NCI-H69 (cell line): Measurements from ENCODE around the gene CDK10.

Experiments used
- DNase-seq: peaks from one replicate; lab custom pipeline; 2025; lab: John Stamatoyannopoulos, UW

The CDK10 gene

DNA sequence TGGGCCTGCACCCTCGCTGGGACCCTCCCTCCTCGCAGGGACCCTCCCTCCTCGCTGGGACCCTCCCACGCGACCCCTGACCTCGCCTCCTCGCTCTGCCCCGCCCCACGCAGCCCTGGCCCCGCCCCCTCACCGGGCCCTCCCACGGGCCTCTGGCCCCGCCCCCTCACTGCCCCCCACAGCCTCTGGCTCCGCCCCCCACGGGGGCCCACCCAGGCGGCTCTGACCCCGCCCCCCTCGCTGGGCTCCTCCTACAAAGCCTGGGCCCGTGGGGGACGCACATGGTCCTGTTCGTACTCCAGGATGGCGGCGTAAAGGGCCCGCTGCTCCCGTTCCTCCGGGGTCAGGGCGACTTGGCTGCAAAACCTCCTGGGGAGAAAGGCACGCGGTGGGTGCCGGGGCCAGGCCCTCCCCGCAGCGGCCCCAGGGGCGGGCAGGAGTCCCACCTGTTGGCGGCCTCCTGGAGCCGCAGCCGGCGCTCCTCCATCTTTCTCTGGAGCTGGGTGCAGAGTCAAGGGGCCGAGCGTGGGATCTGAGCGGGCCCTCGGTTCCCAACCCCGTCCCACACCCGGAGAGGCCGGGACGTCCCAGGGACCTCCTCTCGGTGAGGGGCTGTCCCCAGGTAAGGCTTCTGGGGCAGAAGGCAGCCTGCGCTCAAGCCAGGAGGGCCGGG, 25.2 kb downstream of the CDK10 start:
- peak; percentile 65 for DNase-seq

DNA sequence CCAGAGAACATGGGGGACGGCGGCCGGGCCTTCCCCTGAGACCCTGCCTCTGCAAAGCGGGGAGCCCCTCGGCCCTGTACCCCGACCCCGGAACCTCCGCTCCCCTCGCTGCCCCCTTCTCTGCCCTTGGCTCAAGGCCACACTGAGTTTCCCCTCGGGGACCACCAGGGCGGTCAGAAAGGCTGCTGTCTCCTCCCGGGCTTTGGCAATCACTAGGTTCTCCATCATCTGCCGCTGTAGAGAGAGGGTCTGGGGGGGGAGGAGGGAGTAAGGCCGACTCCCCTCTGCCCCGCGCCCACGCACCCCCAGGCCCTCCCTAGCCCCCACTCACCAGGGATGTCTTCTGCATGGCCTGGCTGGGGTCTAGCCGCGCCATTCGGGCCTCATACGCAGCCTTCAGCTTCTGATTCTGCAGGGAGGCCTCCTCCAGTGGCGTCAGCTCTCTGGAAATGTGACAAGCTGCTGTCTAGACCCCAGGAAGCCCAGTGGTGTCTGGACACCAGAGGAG, 25.8 kb downstream of the CDK10 start:
- peak; percentile 11 for DNase-seq

DNA sequence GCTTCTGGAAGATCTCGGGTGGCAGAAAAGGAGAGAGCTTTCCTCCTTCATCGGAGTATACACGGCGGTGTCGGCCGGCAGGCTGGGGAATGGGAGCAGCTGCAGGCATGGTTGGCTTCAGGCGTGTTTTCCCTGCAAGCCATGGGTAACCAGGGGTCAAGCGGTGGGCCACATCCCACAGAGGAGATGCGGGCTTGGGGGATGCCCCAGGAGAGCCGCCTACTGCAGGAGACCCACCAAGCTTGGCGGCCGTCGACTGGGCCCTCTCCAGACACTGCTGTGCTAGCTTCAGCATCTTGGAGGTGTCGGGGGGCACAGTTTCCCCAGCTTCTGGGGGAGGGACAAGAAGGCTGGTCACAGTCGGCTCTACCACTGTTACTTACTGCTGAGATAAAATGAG, 30.0 kb downstream of the CDK10 start:
- no peak for DNase-seq

DNA sequence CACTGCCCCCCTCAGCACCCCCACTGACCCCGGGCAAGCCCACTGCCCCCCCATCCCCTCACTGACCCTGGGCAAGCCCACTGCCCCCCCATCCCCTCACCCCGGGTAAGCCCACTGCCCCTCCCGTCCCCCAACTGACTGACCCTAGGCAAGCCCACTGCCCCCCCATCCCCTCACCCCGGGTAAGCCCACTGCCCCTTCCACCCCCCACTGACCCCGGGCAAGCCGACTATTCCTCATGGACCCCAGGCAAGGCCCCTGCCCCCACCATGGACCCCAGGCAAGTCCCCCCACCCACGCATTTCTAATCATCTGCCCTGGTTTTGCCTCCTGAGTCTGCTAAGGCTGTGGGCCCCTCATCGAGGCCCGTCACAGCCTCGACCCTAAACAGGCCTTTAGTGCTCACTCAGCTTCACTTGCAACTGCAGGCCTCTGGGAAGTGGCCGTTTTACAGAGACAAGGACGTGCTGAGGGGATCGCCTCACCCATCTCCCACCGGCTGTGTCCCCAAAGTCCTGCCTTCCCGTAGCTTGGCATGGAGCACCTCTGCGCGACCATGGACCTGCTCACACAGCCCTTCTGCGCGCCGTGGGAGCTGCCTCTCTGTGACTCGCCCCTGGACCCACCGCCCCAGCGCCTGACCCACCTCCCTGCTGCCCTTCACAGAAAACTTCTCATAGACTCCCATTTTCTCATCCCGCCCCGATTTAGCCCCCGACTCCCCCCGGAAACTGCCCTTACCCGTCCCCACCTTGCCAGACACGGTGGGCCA, 30.6 kb downstream of the CDK10 start:
- DNase-seq = no peak

DNA sequence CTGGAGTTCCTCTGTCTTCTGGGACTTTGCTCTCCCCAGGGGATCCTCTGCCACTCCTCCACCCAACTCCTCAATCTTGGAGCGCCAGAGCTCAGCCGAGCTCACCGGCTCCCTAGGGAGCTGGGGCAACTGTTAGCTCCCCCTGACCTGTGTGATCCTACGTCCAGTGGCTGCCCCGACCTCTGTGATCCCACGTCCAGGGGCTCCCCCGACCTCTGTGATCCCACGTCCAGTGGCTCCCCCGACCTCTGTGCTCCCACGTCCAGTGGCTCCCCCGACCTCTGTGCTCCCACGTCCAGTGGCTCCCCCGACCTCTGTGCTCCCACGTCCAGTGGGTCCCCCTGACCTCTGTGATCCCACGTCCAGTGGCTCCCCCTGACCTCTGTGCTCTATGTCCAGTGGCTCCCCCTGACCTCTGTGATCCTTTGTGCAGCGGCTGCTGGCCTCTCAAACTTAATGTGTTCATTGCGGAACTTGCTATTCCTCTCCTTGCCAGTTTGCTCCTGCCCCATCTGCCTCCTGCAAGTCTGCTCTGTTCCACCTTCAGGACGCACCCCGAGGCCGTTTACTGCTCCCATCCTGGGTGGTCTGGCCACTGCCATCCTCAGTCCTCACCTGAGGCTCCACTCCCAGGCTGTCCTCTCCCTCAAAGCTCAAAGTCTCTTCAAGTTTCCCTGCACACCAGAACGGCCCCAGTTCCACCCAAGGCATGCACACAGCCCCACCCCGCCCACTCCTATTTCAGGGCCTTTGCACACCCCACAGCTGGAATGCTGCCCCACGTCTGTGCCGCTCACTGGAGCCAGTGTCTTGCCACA, 31.4 kb downstream of the CDK10 start:
- DNase-seq = no peak

DNA sequence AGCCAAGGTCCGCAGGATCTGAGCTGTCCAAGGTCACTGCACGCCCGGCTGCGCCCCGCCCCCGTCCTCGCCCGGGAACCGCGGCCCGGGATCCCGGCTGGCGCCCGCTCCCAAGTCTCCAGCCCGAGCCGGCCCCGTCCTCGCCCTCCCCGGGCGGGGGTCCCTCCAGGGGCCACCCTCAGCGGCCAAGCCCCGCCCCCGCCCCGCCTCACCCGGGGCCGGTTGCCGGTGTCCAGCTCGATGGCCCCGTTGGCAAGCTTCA, 34.0 kb downstream of the CDK10 start:
- DNase-seq = no peak

DNA sequence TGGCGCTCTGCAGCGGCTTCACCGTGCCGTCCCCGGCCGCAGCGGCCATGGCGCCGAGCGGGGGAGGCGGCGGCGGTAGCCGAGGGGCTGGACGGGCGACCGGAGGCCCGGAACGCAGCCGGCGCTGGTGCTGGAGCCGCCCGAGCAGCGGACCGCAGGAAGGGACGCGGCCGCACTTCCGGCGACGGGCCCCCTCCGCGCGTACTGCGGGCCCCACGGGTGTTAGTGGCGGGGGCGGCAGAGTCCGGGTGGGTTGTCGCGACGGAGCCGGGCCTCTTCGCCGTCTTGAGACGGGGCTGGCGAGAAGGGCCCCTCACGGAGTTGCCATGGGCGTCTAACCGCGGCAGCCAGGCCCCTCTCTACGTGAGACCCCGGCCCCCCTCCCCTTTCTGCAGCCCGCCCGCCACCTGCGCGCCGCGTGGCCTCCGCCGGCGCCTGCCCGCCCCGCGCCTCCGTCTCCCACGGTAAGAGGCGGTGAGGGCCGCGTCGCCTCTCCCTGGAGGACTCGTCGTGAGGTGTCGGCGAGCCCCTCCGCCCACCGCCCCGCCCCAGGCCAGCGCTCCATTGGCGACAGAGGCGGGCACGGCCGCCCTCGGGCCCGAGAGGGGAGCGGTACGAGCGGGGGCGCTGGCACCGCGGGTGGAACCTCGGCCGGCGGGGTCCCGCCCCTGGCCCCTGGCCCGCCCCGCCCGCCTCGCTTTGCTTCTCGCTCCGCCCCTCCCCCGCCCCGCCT, 34.5 kb downstream of the CDK10 start, which contains the start of the genes VPS9D1 and ZNF276:
Gene VPS9D1, minus strand, starts transcription at position 86 of the 733 bp plus-strand sequence. Its CDS starts 37 bp downstream, at position 49.
Gene ZNF276, plus strand, starts transcription at position 725 of the 733 bp plus-strand sequence. CDS start 104 bp downstream, outside the sequence.
- peak; percentile 89 for DNase-seq

DNA sequence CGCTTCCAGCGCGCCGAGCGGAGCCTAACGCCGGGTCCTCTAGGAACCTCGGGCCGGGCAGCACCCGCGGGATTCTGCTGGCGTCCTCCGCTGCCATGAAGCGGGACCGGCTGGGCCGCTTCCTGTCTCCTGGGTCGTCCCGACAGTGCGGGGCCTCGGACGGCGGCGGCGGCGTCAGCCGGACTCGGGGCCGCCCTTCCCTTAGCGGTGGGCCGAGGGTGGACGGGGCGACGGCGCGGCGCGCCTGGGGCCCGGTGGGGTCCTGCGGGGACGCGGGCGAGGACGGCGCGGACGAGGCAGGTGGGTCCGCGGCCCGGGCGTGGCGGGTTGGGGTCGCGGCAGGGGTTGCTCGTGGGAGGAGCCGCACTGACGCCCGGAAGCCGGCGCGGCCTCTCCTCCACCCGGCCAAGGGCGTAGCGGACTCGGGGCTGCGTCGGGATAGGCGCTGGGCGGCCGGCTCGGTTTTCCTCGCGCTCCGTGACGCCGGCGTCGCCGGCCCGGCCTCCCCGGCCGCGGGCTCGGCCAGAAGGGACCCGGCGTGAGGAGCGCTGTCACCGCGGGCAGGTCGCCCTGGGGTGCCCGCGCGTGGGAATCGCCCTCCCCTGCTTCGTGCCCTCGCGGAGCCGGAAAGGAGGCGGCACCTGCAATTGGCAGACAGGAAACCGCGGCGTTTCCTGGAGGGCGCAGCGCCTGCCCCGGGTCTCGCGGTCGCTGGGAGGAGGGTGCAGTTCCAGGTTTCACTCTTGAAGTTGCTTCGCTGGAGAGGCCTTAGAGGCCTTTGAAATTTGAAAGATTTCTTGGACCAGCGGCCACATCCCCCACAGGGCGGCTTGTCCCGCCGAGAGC, 35.3 kb downstream of the CDK10 start:
- peak; percentile 58 for DNase-seq

DNA sequence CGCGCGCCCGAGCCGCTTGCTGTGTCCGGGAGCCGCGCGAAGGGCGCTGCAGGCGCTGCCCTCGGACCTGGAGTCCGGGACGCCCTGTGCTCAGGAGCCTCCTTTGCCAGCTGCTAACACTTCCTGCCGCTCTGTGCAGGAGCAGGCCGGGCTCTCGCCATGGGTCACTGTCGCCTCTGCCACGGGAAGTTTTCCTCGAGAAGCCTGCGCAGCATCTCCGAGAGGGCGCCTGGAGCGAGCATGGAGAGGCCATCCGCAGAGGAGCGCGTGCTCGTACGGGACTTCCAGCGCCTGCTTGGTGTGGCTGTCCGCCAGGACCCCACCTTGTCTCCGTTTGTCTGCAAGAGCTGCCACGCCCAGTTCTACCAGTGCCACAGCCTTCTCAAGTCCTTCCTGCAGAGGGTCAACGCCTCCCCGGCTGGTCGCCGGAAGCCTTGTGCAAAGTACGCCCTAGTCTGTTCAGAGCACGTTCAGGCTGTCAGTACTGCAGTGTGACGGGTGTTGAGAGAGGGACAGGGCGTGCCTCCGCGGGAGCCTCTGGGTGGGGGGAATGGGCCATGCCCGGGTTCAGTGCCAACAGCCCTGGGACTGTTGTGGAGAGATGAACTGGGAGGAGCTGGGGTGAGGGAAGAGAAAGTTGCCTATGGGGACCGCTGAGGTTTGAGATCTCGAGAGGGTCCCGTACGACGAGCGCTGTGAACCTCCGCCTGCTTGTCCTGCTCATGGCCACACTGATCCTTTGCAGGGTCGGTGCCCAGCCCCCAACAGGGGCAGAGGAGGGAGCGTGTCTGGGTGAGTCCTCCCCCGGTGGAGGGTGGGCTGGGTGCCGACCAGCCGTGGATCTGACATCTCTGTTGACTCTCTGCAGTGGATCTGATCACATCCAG, 36.1 kb downstream of the CDK10 start:
- no peak for DNase-seq

DNA sequence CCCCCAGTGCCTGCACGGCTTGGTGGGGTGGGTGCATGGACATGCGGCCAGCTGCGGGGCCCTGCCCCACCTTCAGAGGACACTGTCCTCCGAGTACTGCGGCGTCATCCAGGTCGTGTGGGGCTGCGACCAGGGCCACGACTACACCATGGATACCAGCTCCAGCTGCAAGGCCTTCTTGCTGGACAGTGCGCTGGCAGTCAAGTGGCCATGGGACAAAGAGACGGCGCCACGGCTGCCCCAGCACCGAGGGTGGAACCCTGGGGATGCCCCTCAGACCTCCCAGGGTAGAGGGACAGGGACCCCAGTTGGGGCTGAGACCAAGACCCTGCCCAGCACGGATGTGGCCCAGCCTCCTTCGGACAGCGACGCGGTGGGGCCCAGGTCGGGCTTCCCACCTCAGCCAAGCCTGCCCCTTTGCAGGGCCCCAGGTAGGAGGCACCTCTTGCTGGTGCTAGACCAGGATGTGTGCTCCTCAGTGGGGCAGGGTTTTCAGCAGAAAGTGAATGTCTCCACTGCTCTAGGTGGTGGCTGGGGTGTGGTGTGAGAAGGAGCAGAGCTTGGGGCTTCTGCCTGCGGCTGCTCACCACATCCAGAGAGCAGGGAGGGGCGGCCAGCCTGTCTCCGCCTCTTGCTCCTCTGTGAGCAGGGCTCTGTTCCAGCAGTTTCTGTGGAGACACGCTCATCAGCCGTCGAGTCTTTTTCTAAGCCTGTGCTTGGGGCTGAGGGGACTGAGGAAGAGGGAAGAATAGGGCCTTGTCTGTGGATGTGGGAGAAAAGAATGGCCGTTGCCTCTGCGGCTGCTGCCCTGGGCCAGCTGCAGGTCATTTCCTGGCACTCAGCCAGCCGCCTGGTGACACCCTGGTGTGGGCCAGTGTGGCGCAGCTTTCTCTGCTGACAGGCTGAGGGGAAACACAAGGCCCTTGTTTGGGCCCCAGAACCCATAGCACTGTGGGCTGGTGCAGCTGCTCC, 37.1 kb downstream of the CDK10 start:
- no peak for DNase-seq

DNA sequence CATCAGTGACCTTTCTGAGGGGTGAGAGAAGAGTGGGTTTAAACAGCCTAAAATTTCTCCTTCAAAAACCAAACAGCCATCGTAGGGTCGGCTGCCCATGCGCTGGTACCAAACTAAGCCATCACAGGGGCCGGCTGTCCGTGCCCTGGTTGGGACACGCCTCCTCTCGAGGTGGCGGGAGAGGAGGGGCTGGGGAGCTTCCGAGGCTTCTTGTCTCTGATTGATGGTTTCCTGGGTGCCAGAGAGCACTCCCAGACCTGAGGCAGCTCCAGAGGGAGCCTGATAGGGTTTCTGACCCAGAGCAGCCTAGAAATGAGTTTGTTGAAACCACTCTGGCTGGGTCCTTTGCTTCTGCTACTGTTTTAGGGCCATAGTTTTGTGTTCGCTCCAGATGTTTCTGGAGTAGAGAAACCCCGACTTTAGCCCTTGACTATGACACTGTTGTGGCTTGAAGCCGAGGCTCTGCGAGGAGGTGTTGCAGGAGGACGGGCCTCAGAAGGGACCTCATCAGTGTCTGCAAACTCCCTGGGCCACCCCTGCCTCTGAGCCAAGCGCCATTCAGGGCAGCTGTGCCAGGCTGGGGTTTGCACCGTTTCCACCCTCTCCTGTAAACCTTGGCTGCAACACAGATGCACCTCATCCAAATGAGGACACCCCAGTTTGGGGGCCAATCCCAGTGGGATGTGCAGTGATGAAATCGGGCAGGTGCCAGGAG, 41.1 kb downstream of the CDK10 start:
- DNase-seq = no peak

DNA sequence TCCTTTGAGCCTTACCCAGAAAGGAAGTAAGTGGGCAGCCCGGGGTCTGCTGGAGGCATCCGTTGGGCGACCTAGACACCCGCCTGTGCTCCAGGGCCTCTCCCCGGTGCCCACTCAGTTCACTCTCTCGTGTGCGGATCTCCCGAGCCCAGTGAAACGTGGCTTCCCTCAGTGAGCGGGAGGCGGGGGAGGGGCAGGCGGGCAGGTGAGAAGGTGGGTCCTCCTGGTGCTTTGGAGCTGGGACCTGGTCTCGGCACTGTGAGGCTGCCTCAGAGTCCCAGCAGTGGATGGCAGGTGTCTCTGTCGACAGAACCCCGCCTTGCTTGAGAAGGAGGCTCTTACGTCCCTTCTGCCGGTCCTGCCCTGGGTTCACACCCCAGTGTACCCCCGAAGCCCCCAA, 42.8 kb downstream of the CDK10 start:
- no peak for DNase-seq

DNA sequence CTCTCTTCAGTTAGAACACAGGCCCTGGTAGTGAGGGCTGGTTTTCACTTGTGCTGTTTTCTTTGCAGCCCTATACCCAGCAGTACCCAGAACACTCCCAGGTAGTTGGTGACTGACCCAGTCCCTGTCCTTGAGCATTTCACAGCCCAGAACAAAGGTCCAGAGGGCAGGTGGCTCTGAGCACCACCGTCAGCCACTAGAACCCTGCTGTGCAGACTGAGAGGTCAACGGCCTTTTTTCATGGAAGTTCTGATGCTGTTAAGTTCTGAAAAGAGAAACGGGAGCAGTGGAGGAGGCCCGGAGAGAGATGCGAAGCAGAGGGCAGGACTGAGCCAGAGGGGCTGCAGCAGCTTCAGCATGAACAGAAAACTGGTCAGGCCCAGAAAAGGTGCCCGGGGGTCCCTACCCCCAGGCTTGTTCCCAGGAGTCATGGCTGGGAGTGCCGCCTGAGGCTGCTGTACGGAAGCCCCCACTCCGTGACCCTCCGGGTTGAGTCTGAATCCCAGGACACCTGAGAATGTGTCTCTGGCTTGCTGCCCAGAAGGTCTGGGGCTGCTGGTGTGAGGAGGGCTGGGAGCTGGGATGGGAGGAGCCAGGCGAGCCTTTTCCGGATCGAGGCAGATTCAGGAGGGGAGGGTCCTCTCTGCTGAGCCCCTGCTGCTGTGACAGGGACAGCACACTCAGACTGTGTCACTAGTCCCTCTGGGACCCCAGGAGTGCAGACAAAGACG, 43.5 kb downstream of the CDK10 start:
- DNase-seq = peak; percentile 10

DNA sequence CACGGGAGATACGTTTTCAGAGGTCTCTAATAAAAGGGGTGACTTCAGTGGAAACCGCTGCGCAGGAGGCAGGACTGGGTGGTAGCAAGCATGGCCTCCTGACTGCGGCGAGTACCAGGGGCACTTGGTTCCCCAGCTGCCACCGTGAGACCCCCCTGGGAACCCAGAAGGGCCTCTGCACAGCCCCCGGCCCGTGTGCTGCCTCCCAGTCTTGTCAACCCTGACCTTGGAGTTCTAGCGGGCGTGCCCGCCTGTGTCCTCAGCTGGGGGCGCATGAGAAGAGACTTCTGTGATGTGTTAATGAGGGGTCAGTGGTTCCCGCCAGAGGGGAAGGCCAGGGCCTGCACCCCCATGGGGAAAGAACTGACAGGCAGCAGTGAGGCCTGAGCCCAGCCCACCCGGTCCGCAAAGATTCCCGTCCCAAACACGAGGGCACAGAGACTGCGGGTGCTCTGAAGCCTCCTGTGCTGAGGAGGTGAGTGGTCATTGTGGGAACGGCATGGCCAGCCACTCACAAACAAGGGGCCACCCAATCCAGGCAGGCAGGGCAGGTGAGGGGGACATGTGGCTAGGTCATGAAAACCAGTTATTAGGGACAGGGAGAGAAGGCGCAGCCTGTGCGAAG, 44.2 kb downstream of the CDK10 start:
- no peak for DNase-seq

DNA sequence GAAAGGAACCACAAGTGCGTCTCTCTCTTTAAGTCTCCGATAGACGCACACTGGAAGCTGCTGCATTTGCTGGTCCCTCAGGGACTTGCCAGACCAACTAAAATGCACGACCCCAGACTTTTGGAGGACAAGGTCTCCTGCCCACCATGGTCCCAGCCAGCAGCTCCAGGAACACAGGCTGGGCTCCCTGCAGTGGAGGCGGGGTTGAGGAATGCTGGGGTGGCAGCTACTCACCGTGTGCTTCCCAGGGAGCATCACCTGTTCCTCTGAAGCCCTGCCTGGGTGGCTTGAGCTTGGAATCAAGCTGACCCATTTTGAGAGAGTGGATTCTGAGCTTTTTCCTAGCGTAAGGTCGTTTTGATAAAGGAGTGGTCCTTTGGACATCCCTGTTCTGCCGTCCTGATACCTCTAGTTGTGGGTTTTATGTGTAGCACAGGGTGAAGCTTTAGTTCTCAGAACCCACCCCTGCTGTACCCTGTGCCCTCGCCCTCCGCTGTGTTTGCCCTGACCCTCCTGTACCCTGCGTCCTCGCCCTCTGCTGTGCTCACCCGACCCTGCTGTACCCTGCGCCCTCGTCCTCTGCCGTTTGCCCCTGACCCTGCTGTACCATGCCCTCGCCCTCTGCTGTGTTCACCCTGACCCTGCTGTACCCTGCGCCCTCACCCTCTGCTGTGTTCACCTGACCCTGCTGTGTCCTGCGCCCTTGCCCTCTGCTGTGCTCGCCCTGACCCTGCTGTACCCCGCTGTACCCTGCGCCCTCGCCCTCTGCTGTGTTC, 45.8 kb downstream of the CDK10 start:
- no peak for DNase-seq

DNA sequence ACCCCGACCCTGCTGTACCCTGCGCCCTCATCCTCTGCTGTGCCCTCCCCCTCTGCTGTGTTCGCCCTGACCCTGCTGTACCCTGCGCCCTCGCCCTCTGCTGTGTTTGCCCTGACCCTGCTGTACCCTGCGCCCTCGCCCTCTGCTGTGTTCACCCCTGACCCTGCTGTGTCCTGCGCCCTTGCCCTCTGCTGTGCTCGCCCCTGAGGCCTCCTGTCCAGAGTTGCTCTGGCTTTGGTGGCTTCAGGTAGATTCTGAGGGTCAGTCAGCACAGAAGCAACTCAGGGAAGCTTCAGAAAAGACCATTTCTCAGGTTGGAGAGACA, 46.4 kb downstream of the CDK10 start:
- no peak for DNase-seq
